ENCODE results near the gene NR2C2. TPM values are rescaled to one million over a fixed set of nuclear protein-coding genes. Genes with fewer than 3 reads are reported as not detected.

NR2C2 gene
- total RNA-seq, 4 donors from 2014 or later, result 33.3 to 91.6 (median 51.5) TPM

GRCh38 chr3:14962762-14963161, 15.4 kb downstream of the NR2C2 start:
- no peaks in the 10 kb centered on the region for H3K9me3 ChIP-seq
- H3K4me3 ChIP-seq, result no peak overlapping the region
- 96% methylated on average over 5 of the region's 5 CpGs for WGBS
- no peak for DNase-seq (ENCODE audit: low spot score in 2 of 2)
- TF ChIP-seq POLR2AphosphoS5 (IDR thresholded peaks at IDR 0.05), result no peak
- TF ChIP-seq EP300 (IDR thresholded peaks at IDR 0.05), result no peak
- no peak for TF ChIP-seq POLR2A (IDR thresholded peaks at IDR 0.05)
- no peak for TF ChIP-seq CTCF (IDR thresholded peaks at IDR 0.05)
- H3K27ac ChIP-seq, result no peak overlapping the region
- no peaks in the 10 kb centered on the region for H3K27me3 ChIP-seq
- peaks cover 6% of the 10 kb centered on the region for H3K4me1 ChIP-seq
- H3K36me3 ChIP-seq, result peaks cover 10% of the 10 kb centered on the region

GRCh38 chr3:14967285-14967684, 19.9 kb downstream of the NR2C2 start:
- Histone ChIP-seq H3K4me1 (no peaks in the 10 kb centered on the region), H3K27ac (no peak overlapping the region), H3K27me3 (no peaks in the 10 kb centered on the region), H3K36me3 (peaks cover 8% of the 10 kb centered on the region), H3K4me3 (no peak overlapping the region), H3K9me3 (no peaks in the 10 kb centered on the region)
- 60% methylated on average over 1 of the region's 1 CpG for WGBS
- no peak for TF ChIP-seq CTCF (IDR thresholded peaks at IDR 0.05)
- TF ChIP-seq POLR2A (IDR thresholded peaks at IDR 0.05), result no peak
- no peak for TF ChIP-seq POLR2AphosphoS5 (IDR thresholded peaks at IDR 0.05)
- TF ChIP-seq EP300 (IDR thresholded peaks at IDR 0.05), result no peak
- no peak for DNase-seq (ENCODE audit: low spot score in 2 of 2)

- Histone ChIP-seq H3K27ac (no peak overlapping the region), H3K9me3 (no peaks in the 10 kb centered on the region), H3K36me3 (peaks cover 24% of the 10 kb centered on the region), H3K27me3 (no peaks in the 10 kb centered on the region), H3K4me3 (no peak overlapping the region), H3K4me1 (no peaks in the 10 kb centered on the region)
- 100% methylated on average over 1 of the region's 1 CpG for WGBS
- no peak for TF ChIP-seq POLR2AphosphoS5 (IDR thresholded peaks at IDR 0.05)
- TF ChIP-seq POLR2A (IDR thresholded peaks at IDR 0.05), result no peak
- TF ChIP-seq EP300 (IDR thresholded peaks at IDR 0.05), result no peak
- no peak for TF ChIP-seq CTCF (IDR thresholded peaks at IDR 0.05)
- no peak for DNase-seq (ENCODE audit: low spot score in 2 of 2)
These were observed 22.3 kb downstream of the NR2C2 start for GRCh38 chr3:14969671-14970070.

- Histone ChIP-seq H3K4me3 (no peak overlapping the region), H3K36me3 (peaks cover 19% of the 10 kb centered on the region), H3K9me3 (no peaks in the 10 kb centered on the region), H3K4me1 (no peaks in the 10 kb centered on the region), H3K27me3 (no peaks in the 10 kb centered on the region), H3K27ac (no peak overlapping the region)
- WGBS, result 71% methylated on average over 1 of the region's 1 CpG
- TF ChIP-seq CTCF (IDR thresholded peaks at IDR 0.05), result no peak
- TF ChIP-seq EP300 (IDR thresholded peaks at IDR 0.05), result no peak
- DNase-seq (ENCODE audit: low spot score in 2 of 2), result no peak
These were observed 28.9 kb downstream of the NR2C2 start for GRCh38 chr3:14976317-14976716.

- Histone ChIP-seq H3K4me3 (no peak overlapping the region), H3K27ac (no peak overlapping the region), H3K36me3 (no peaks in the 10 kb centered on the region), H3K4me1 (no peaks in the 10 kb centered on the region), H3K27me3 (no peaks in the 10 kb centered on the region), H3K9me3 (no peaks in the 10 kb centered on the region)
- WGBS, result 81% methylated on average over 4 of the region's 4 CpGs
- no peak for DNase-seq (ENCODE audit: low spot score in 2 of 2)
- TF ChIP-seq POLR2AphosphoS5 (IDR thresholded peaks at IDR 0.05) (no peak), POLR2A (IDR thresholded peaks at IDR 0.05) (no peak), EP300 (IDR thresholded peaks at IDR 0.05) (no peak), CTCF (IDR thresholded peaks at IDR 0.05) (no peak)
These were observed 33.3 kb downstream of the NR2C2 start for GRCh38 chr3:14980689-14981088.
